ENCODE data around the gene TMEM178B.

Gene TMEM178B

DNA sequence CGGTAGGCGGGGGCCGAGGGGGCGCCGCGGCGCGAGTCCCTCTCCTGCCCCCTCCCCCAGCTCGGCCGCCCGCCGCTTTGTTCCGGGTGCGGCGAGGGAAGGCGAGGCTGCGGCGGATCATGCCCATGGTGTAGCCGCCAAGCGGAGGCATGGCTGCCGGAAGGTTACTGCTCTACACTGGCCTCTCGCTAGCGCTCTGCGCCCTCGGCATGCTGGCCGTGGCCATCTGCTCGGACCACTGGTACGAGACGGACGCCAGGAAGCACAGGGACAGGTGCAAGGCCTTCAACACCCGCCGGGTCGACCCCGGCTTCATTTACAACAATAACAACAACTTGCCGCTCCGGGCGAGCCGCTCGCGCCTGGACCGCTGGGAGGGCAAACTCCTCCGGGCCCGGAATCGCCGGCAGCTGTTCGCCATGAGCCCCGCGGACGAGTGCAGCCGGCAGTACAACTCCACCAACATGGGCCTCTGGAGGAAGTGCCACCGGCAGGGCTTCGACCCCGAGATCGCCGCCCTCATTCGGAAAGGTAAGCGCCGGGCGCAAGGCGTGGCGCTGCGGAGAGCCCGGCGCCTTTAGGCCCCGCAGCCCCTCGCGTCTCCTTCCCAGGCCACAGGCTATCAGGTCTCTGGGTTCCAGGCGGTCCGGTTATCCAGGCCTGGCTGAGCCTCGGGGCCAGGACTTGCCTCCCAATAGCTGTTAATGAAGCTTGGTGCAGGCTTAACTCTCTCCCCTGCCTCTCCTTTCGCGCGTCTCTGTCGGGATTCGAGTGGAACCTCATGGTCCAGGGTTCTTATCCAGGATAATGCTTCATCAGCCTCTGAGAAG, 513 bp downstream of the TMEM178B start:
- peak overlapping the region; percentile 23 for H3K27ac ChIP-seq (replicated peaks; ENCODE audit: low read length)
- H2BK15ac ChIP-seq (ENCODE audit: low read length), result no peak overlapping the region
- no peak overlapping the region for H3K4ac ChIP-seq (ENCODE audit: low read length)
- H2BK12ac ChIP-seq (ENCODE audit: low read length), result no peak overlapping the region
- H2BK5ac ChIP-seq (ENCODE audit: low read length), result peak overlapping the region; percentile 18
- H3K9ac ChIP-seq (ENCODE audit: low read depth, low read length, poor library complexity), result peak overlapping the region; percentile 97
- peaks cover 6 to 23% of the 10 kb centered on the region in 2 donors for H3K4me1 ChIP-seq (ENCODE audit: control insufficient read depth in 2 of 2, insufficient read depth in 1 of 2, low read depth in 1 of 2, low read length in 2 of 2)
- peak overlapping the region; percentile 52 to 83 for H3K4me3 ChIP-seq (ENCODE audit: low read length in 2 of 2)
- no peaks in the 10 kb centered on the region for H3K36me3 ChIP-seq (replicated peaks in 1 of 2; ENCODE audit: control insufficient read depth in 2 of 2, insufficient read depth in 2 of 2, low read length in 2 of 2)
- peak overlapping the region; percentile 78 for H3K14ac ChIP-seq (ENCODE audit: low read length)
- no CpG with 5 or more reads among the region's 75 CpGs for WGBS, 2 donors (ENCODE audit: extremely low coverage in 2 of 2, insufficient read length in 2 of 2, insufficient replicate concordance in 1 of 2)
- no peak overlapping the region for H4K8ac ChIP-seq (ENCODE audit: low read depth, low read length)
- H3K23ac ChIP-seq (ENCODE audit: low read depth, low read length, poor library complexity), result no peak overlapping the region
- H4K91ac ChIP-seq (ENCODE audit: low read depth, low read length, poor library complexity), result no peak overlapping the region
- H2AFZ ChIP-seq (ENCODE audit: low read length), result peak overlapping the region; percentile 99
- H3K9me3 ChIP-seq (replicated peaks in 1 of 2; ENCODE audit: control insufficient read depth in 2 of 2, insufficient read depth in 1 of 2, low read depth in 1 of 2, low read length in 2 of 2), result no peaks in the 10 kb centered on the region
- H2AK5ac ChIP-seq (ENCODE audit: low read depth, low read length), result no peak overlapping the region
- peak overlapping the region; percentile 13 for H2BK120ac ChIP-seq (ENCODE audit: low read depth, low read length)
- H3K4me2 ChIP-seq (ENCODE audit: insufficient read depth, low read length, poor library complexity, severe bottlenecking), result peak overlapping the region; percentile 84
- peaks cover 2% of the 10 kb centered on the region for H3K79me1 ChIP-seq (ENCODE audit: low read depth, low read length)
- peak; percentile 48 for DNase-seq (ENCODE audit: low spot score)
- peak overlapping the region; percentile 97 for H3K18ac ChIP-seq (ENCODE audit: low read length)
- H3K27me3 ChIP-seq (ENCODE audit: control insufficient read depth in 3 of 3, insufficient read depth in 3 of 3, low read depth in 1 of 3, low read length in 3 of 3), result peaks cover 0 to 65% (median 6%) of the 10 kb centered on the region in 3 experiments

GRCh38 chr7:141074997-141075396, 1.1 kb downstream of the TMEM178B start:
- Histone ChIP-seq H3K4ac (ENCODE audit: low read length) (no peak overlapping the region), H3K18ac (ENCODE audit: low read length) (no peak overlapping the region), H3K9me3 (replicated peaks in 1 of 2; ENCODE audit: control insufficient read depth in 2 of 2, insufficient read depth in 1 of 2, low read depth in 1 of 2, low read length in 2 of 2) (no peaks in the 10 kb centered on the region), H2BK120ac (ENCODE audit: low read depth, low read length) (no peak overlapping the region), H2AK5ac (ENCODE audit: low read depth, low read length) (no peak overlapping the region), H3K14ac (ENCODE audit: low read length) (no peak overlapping the region), H2BK5ac (ENCODE audit: low read length) (no peak overlapping the region), H2AFZ (ENCODE audit: low read length) (peak overlapping the region; percentile 99), H3K4me1 (ENCODE audit: control insufficient read depth in 2 of 2, insufficient read depth in 1 of 2, low read depth in 1 of 2, low read length in 2 of 2) (peaks cover 6 to 23% of the 10 kb centered on the region in 2 donors), H3K9ac (ENCODE audit: low read depth, low read length, poor library complexity) (no peak overlapping the region), H3K27ac (replicated peaks; ENCODE audit: low read length) (no peak overlapping the region), H3K79me1 (ENCODE audit: low read depth, low read length) (peaks cover 2% of the 10 kb centered on the region), H3K27me3 (ENCODE audit: control insufficient read depth in 3 of 3, insufficient read depth in 3 of 3, low read depth in 1 of 3, low read length in 3 of 3) (peaks cover 0 to 59% (median 6%) of the 10 kb centered on the region in 3 experiments), H4K91ac (ENCODE audit: low read depth, low read length, poor library complexity) (no peak overlapping the region), H3K4me3 (ENCODE audit: low read length in 2 of 2) (peak overlapping the region; percentile 52 to 83), H2BK15ac (ENCODE audit: low read length) (no peak overlapping the region), H4K8ac (ENCODE audit: low read depth, low read length) (no peak overlapping the region), H3K23ac (ENCODE audit: low read depth, low read length, poor library complexity) (no peak overlapping the region), H3K36me3 (replicated peaks in 1 of 2; ENCODE audit: control insufficient read depth in 2 of 2, insufficient read depth in 2 of 2, low read length in 2 of 2) (no peaks in the 10 kb centered on the region), H2BK12ac (ENCODE audit: low read length) (no peak overlapping the region), H3K4me2 (ENCODE audit: insufficient read depth, low read length, poor library complexity, severe bottlenecking) (peak overlapping the region; percentile 84)
- WGBS, 2 donors (ENCODE audit: extremely low coverage in 2 of 2, insufficient read length in 2 of 2, insufficient replicate concordance in 1 of 2), result no CpG with 5 or more reads among the region's 4 CpGs
- DNase-seq (ENCODE audit: low spot score), result no peak

DNA sequence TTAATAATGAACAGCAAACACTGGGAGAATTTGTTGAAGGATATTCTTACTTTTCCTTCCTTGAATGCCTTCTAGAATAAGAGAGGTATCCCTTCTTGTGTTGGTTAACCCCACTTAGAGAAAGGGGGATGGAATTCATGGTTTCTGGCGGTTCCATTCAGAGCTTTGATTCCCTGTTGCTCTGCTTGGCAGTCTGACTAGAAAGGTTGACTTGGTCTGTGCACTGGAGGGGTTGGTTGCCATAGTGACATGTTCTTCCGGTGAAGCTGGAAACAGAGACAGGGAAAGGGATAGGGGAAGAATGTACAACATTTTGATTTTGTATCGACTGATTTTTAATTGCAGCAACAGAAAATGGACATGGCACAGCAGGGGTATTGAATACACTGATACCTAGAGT, 2.5 kb downstream of the TMEM178B start:
- peak; percentile 49 for DNase-seq (ENCODE audit: low spot score)
- Histone ChIP-seq H3K18ac (ENCODE audit: low read length) (no peak overlapping the region), H2BK5ac (ENCODE audit: low read length) (no peak overlapping the region), H3K4me2 (ENCODE audit: insufficient read depth, low read length, poor library complexity, severe bottlenecking) (no peak overlapping the region), H4K91ac (ENCODE audit: low read depth, low read length, poor library complexity) (no peak overlapping the region), H2BK12ac (ENCODE audit: low read length) (no peak overlapping the region), H3K4me1 (ENCODE audit: control insufficient read depth in 2 of 2, insufficient read depth in 1 of 2, low read depth in 1 of 2, low read length in 2 of 2) (peaks cover 6 to 20% of the 10 kb centered on the region in 2 donors), H4K8ac (ENCODE audit: low read depth, low read length) (no peak overlapping the region), H3K4me3 (ENCODE audit: low read length in 2 of 2) (peak overlapping the region in 1 of 2 donors; percentile 40), H3K4ac (ENCODE audit: low read length) (no peak overlapping the region), H2BK15ac (ENCODE audit: low read length) (no peak overlapping the region), H3K36me3 (replicated peaks in 1 of 2; ENCODE audit: control insufficient read depth in 2 of 2, insufficient read depth in 2 of 2, low read length in 2 of 2) (no peaks in the 10 kb centered on the region), H3K14ac (ENCODE audit: low read length) (no peak overlapping the region), H3K23ac (ENCODE audit: low read depth, low read length, poor library complexity) (no peak overlapping the region), H3K27me3 (ENCODE audit: control insufficient read depth in 3 of 3, insufficient read depth in 3 of 3, low read depth in 1 of 3, low read length in 3 of 3) (peaks cover 0 to 45% (median 6%) of the 10 kb centered on the region in 3 experiments), H2AFZ (ENCODE audit: low read length) (peak overlapping the region; percentile 83), H3K9me3 (replicated peaks in 1 of 2; ENCODE audit: control insufficient read depth in 2 of 2, insufficient read depth in 1 of 2, low read depth in 1 of 2, low read length in 2 of 2) (no peaks in the 10 kb centered on the region), H2BK120ac (ENCODE audit: low read depth, low read length) (no peak overlapping the region), H3K79me1 (ENCODE audit: low read depth, low read length) (peaks cover 2% of the 10 kb centered on the region), H2AK5ac (ENCODE audit: low read depth, low read length) (no peak overlapping the region), H3K27ac (replicated peaks; ENCODE audit: low read length) (no peak overlapping the region), H3K9ac (ENCODE audit: low read depth, low read length, poor library complexity) (no peak overlapping the region)
- WGBS, 2 donors (ENCODE audit: extremely low coverage in 2 of 2, insufficient read length in 2 of 2, insufficient replicate concordance in 1 of 2), result no CpG with 5 or more reads among the region's 3 CpGs

GRCh38 chr7:141079219-141079618, 5.4 kb downstream of the TMEM178B start:
- Histone ChIP-seq H3K4me3 (ENCODE audit: low read length in 2 of 2) (no peak overlapping the region), H3K14ac (ENCODE audit: low read length) (no peak overlapping the region), H3K27ac (replicated peaks; ENCODE audit: low read length) (no peak overlapping the region), H2AK5ac (ENCODE audit: low read depth, low read length) (no peak overlapping the region), H3K4ac (ENCODE audit: low read length) (no peak overlapping the region), H3K9me3 (replicated peaks in 1 of 2; ENCODE audit: control insufficient read depth in 2 of 2, insufficient read depth in 1 of 2, low read depth in 1 of 2, low read length in 2 of 2) (no peaks in the 10 kb centered on the region), H3K18ac (ENCODE audit: low read length) (no peak overlapping the region), H3K36me3 (replicated peaks in 1 of 2; ENCODE audit: control insufficient read depth in 2 of 2, insufficient read depth in 2 of 2, low read length in 2 of 2) (no peaks in the 10 kb centered on the region), H3K4me2 (ENCODE audit: insufficient read depth, low read length, poor library complexity, severe bottlenecking) (no peak overlapping the region), H3K4me1 (ENCODE audit: control insufficient read depth in 2 of 2, insufficient read depth in 1 of 2, low read depth in 1 of 2, low read length in 2 of 2) (peaks cover 6 to 9% of the 10 kb centered on the region in 2 donors), H2BK120ac (ENCODE audit: low read depth, low read length) (no peak overlapping the region), H3K9ac (ENCODE audit: low read depth, low read length, poor library complexity) (no peak overlapping the region), H2BK15ac (ENCODE audit: low read length) (no peak overlapping the region), H3K27me3 (ENCODE audit: control insufficient read depth in 3 of 3, insufficient read depth in 3 of 3, low read depth in 1 of 3, low read length in 3 of 3) (peaks cover 0 to 19% (median 0%) of the 10 kb centered on the region in 3 experiments), H4K8ac (ENCODE audit: low read depth, low read length) (no peak overlapping the region), H3K23ac (ENCODE audit: low read depth, low read length, poor library complexity) (no peak overlapping the region), H2AFZ (ENCODE audit: low read length) (no peak overlapping the region), H2BK5ac (ENCODE audit: low read length) (no peak overlapping the region), H3K79me1 (ENCODE audit: low read depth, low read length) (no peaks in the 10 kb centered on the region), H4K91ac (ENCODE audit: low read depth, low read length, poor library complexity) (no peak overlapping the region), H2BK12ac (ENCODE audit: low read length) (no peak overlapping the region)
- no CpG with 5 or more reads among the region's 8 CpGs for WGBS, 2 donors (ENCODE audit: extremely low coverage in 2 of 2, insufficient read length in 2 of 2, insufficient replicate concordance in 1 of 2)
- DNase-seq (ENCODE audit: low spot score), result no peak
